HG02678 (cell line): ENCODE results near the gene COL20A1.

Experiments used
- ATAC-seq: cut with Tn5 transposase; IDR thresholded peaks from one replicate; pipeline ENCODE4 v1.9.1; 2021; ENCODE audit warnings: mild to moderate bottlenecking, moderate library complexity; ENCODE audit not compliant: unreplicated experiment

COL20A1 gene

DNA sequence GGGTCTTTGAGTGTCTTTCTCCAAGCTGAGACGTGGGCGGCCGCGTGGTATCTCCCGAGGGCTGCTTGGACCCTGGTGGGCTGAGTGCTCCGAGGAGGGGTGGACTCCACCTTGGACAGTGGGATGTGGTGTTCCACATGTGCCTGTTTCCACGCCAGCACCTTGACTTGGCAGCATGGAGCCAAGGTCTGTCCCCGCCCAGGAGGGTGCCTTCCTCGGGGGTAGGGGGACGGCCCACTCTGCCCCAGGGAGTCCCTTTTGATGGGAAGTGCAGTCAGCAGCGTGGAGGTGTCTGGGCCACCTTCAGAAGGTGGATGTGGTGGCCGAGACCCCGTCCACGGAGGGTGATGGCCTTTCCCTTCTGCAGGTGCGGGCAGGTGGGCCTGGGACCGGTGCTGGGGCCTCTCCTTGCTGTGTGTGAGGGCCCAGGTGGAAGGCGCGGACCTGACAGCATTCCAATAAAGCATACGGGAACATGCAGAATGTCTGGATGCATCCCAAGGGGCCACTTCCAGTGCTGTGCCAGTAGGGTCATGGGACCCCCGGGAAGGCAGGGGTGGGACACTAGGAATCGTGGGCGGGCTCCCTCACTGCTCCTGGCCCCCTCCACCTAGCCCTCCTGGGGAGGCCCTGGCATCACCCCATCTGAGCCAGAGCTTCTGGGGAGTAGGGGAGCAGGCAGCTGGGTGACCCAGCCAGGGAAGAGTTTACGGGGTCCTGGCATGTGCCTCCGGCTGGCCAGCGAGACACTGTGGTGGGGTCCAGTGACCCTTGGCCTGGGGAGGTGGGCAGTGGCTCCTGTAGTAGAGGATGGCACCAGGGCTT is 3.5 kb upstream of the COL20A1 start:
- no peak for ATAC-seq

GRCh38 chr20:63290136-63290676 is 2.8 kb upstream of the COL20A1 start:
- no peak for ATAC-seq

GRCh38 chr20:63290677-63291472 is 2.1 kb upstream of the COL20A1 start:
- ATAC-seq, result no peak

- ATAC-seq, result no peak
These were observed 1.2 kb upstream of the COL20A1 start for GRCh38 chr20:63291811-63292210.

DNA sequence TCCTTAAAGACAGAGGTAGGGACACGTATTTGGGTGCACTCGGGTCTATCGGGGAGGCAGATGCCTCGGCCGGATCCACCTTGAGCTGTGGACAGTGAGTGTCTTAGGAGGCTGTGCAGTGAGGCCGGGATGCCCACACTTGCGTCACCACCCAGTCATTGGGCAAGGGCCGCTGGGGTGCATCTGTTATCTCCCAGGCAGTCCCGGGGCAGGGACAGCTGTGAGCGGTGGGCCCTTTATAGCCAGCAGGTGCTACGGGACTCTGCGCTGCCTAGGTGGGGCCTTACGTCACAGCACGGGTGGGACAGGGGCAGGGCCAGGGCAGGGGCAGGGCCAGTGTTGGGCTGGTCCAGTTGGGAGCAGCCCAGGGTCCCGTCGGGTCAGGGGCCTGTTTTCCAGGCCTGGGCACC is 689 bp upstream of the COL20A1 start:
- ATAC-seq, result no peak

DNA sequence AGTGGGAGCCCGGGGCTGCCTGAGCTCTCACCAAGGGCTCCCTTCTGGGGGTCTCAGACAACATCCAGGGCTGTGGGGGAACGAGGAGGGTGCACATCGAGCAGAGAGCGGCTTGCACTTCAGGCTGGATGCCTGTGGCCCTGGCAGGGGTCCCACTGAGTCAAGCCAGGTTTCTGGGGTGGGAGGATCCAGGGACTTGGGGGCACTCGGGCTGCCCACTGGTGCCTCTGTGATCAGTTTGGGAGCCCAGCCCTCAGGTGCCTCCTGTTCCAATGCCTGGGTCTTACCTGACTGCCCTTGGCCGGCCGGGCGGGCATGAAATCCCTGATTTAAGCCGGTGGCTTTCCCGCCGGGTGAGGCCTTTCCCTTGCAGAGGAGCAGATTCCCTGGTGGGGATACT is 470 bp downstream of the COL20A1 start:
- no peak for ATAC-seq

DNA sequence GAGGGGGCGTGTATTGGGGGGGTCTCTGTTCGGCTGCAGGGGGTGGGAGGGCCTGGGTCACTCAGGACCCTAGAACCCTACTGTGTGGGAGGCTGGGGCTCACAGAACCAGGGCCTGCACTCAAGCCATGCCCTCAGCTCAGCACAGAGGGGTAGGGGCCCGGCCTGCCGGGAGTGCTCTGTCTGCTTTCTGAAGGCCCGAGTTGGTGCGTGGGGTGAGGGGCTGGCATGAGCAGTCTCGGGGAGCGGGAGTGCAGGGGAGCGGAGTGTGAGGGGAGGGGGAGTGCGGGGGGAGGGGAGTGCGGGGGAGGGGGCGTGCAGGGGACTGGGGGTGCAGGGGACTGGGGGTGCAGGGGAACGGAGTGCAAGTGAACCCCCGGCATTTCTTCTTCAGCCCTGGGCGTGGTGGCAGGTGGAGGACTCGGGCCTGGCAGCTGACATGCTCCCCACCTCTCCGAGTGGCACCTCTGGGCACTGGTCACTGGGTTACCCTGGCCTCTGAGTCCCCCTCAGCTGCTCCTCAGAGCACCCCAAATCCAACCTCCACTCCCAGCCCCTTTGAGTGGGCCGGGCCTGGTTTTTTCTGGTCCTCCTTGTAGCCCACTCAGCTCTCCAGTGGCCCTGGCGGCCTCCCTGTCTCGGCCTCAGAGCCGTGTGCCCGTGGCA is 1.0 kb downstream of the COL20A1 start:
- no peak for ATAC-seq

DNA sequence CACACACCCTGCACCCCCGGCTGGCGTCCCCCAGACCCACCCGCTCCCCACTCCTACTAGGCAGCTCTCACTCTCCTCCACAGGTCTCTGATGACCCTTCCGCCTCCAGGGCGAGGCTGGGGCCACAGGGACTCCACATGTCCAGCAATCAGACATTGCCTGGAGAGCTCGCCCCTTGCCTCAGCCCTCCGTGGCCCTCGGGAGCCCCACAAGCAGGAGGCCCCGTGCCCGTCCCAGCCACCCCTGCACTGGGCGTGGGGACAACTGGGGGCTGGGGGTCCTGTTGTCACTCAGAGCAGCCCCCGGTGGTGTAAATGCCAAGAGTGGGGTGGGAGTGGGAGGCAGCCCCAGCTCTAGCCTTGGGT is 1.5 kb downstream of the COL20A1 start:
- ATAC-seq, result no peak

DNA sequence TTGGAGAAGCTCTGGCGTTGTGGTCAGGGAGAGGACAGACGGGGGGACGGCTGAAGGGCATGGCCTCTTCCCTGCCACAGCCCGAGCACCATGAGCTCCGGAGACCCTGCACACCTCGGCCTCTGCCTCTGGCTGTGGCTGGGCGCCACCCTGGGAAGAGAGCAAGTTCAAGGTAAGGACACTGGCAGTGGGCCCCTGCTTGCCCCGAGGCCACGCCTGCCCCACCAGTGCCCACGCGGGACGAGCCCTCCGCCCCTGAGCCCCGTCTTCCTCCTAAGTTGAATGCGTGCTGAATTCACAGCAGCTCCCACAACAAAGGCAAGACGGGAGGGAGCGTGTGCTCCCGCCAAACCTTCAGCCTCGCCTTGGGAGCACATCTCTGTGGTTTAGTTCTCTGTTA is 2.0 kb downstream of the COL20A1 start:
- no peak for ATAC-seq

DNA sequence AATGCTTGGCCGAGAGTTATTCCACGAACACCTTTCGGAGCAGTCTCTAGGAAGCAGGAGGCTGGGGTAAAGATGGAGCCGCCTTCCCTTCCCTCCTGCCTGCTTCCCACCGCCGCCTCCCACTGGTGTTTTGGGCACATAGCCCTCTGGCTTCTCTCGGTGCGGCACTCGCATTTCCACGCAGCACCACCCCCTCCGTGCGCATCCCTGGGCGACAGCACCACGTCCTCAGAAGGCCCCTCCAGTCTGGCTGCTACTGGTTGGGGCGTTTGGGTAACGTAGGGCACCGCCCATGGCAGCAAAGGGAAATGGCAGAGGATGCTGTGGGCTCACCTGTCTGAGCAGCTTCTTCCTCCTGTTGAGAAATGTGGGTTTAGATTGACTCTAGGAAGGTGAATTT is 2.4 kb downstream of the COL20A1 start:
- ATAC-seq, result no peak

- ATAC-seq, result no peak
These were observed 2.9 kb downstream of the COL20A1 start for GRCh38 chr20:63295846-63296245.

GRCh38 chr20:63296531-63297299 is 3.7 kb downstream of the COL20A1 start:
- no peak for ATAC-seq

DNA sequence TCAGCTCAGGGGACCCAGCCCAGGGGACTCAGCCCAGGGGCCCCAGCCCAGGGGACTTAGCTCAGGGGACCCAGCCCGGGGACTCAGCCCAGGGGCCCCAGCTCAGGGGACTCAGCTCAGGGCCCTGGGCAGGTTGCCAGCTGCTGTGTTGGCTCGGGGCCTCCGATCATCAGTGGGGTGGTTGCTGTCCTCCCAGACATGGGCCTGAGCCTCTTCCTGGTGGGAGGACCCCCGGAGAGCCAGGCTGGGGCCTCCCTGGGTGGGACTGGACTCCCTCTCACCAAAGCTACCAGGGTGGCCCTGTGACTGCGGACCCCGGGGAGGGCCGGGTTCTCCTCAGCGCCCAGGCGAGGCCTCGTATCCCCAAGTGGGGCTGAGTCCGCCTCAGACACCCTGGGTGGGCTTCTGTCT is 4.4 kb downstream of the COL20A1 start:
- ATAC-seq, result no peak

DNA sequence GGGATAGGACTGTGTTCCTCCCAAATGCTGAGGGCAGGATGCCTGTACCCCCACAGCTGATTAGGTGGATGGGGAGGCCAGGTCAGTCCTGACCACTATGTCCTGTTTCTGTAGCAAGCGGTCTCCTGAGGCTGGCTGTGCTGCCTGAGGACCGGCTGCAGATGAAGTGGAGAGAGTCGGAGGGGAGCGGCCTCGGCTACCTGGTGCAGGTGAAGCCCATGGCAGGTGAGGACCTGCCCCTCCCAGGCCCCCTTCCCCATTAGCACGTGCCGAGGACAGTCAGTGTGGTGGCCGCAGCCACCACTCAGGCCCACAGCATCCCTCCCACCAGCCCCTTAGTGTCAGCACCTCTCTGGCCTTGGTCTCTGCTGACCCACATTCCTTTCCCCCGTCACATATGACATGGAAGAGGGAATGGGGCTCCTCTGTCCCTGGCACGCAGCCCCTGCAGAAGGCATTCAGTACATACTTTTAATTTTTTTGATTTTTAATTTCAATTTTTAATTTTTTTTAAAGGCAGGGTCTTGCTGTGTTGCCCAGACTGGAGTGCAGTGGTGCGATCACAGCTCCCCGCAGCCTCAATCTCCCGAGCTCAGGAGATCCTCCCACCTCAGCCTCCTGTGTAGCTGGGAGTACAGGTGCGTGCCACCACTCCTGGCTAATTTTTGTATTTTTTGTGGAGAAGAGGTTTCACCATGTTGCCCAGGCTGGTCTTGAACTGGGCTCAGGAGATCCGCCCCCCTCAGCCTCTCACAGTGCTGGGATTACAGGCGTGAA is 5.0 kb downstream of the COL20A1 start:
- ATAC-seq, result no peak

- no peak for ATAC-seq
These were observed 5.8 kb downstream of the COL20A1 start for GRCh38 chr20:63298731-63299312.

DNA sequence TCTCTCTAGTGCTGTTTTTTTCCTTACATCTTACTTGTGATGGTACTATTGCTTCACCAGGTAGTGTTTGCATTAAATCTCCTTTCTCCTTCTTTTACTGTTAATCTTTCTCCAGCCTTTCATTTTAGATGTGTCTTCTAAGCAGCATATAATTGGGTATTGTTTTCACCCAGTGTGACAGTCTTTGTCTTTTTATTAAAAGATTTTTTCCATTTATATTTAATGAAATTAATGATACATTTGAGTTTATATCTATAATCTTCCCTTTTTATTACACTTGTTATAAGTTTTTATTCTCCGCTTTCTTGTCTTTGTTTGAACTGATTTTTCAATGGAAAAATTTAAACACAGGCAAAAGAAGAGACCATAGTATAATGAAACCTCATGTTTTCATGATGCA is 8.7 kb downstream of the COL20A1 start:
- ATAC-seq, result no peak

DNA sequence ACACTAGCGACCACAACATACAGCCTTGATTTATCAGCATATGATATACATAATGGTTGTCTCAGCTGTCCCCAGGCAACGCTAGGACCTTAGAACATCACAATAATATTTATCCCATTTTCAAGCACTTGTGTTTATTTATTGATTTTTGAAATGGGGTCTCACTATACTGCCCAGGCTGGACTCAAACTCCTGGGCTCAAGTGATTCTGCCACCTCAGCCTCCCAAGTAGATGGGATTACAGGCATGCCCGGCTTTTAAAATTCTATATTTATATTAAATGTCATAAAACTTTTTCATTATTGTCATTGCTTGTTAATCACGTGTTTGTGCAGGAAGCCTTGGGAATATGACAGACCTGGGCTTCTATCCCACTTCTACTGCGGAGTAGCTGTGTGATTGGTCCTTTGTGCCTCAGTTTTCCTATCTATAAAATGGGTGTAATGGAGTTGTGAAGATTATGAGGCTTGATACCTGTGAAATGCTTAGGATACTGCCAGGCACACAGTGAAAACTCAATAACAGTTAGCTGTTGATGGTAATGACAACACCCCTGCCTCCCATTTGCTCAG is 10.2 kb downstream of the COL20A1 start:
- ATAC-seq, result no peak

GRCh38 chr20:63305393-63305792 is 12.4 kb downstream of the COL20A1 start:
- no peak for ATAC-seq
